GM19328 (cell line): ENCODE results near the gene ATP2B1.

ENCODE experiments used
- ATAC-seq: cut with Tn5 transposase; IDR thresholded peaks from one replicate; pipeline ENCODE4 v1.9.1; 2021; ENCODE audit warnings: mild to moderate bottlenecking, moderate library complexity; ENCODE audit not compliant: unreplicated experiment

Gene ATP2B1

DNA sequence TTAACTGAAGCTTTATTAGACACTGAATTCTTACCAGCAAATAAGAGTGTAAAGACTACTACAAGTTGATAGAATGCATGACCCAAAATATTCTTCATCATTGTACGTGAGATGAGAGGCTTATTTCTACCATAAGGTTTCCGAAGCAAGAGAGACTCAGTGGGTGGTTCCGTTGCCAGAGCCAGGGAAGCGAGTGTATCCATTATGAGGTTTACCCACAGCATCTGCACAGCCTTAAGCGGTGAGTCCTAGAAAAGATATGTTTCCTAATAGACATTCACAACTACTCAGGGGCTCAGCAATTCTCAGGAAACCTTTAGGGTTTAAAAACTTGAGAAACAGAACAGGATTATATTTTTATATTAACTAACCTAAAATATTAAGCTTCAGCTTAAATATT, 105.0 kb downstream of the ATP2B1 start:
- ATAC-seq, result no peak

DNA sequence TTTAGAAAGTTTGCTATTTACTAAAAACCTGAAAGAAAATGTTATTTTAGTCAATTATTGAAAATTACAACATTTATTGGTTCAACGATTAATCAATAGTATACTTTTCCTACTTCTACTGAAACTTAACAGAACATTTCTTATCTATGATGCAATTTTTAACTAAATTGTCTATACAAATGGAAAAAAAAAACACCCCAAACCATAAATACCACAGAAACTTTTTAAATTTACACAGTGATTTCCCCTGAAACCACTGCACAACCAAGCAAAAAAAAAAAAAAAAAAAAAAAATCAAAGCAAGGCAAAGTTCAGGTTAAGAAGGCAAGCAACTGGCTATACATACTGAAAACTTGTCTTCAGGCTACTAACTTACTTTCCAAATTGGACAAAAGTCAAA, 110.9 kb downstream of the ATP2B1 start:
- no peak for ATAC-seq

GRCh38 chr12:89597210-89597609, 111.4 kb downstream of the ATP2B1 start:
- ATAC-seq, result no peak

DNA sequence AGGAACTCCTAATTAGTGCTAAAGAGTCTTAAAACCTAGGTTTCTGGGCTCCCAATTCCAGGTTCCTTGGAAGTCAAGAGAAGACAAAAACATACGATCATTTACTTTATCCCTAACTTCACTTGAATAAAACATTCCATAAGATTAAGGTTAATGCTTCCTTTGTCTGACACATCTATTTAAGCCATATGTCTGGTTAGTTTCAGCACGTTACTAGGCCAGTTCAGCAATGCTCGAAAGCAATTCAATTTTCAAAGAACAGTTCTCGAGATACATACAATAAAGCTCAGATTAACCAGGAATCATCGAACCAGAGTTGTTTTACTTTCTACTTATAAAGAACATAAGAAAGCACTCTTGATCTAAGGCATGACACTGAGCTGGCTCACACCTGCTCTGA, 114.8 kb downstream of the ATP2B1 start:
- no peak for ATAC-seq

GRCh38 chr12:89593233-89593632, 115.4 kb downstream of the ATP2B1 start:
- ATAC-seq, result no peak

DNA sequence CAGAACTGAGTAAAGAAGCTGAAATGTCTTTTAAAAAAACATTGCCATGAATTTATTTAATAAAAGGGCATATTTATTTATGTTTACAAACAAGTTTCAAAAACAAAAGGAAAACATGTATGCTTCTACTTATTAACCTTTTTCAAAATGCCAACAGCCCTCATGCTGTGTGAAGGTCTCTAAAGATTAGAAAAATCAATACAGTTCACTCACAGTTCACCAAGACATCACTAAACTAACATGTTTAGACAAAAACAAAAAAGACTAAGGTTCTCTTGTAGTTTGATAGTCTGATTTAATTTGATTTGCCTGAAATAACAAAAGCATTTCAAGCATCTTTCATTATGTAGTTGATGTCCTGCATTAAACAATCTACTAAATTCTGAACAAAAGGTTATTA, 118.9 kb downstream of the ATP2B1 start:
- no peak for ATAC-seq

GRCh38 chr12:89578499-89578898, 130.1 kb downstream of the ATP2B1 start:
- no peak for ATAC-seq

GRCh38 chr12:89576572-89577220, 131.9 kb downstream of the ATP2B1 start:
- no peak for ATAC-seq

GRCh38 chr12:89575374-89575773, 133.3 kb downstream of the ATP2B1 start:
- no peak for ATAC-seq

GRCh38 chr12:89574736-89575208, 133.9 kb downstream of the ATP2B1 start:
- no peak for ATAC-seq

GRCh38 chr12:89573051-89573810, 135.4 kb downstream of the ATP2B1 start:
- ATAC-seq, result no peak

DNA sequence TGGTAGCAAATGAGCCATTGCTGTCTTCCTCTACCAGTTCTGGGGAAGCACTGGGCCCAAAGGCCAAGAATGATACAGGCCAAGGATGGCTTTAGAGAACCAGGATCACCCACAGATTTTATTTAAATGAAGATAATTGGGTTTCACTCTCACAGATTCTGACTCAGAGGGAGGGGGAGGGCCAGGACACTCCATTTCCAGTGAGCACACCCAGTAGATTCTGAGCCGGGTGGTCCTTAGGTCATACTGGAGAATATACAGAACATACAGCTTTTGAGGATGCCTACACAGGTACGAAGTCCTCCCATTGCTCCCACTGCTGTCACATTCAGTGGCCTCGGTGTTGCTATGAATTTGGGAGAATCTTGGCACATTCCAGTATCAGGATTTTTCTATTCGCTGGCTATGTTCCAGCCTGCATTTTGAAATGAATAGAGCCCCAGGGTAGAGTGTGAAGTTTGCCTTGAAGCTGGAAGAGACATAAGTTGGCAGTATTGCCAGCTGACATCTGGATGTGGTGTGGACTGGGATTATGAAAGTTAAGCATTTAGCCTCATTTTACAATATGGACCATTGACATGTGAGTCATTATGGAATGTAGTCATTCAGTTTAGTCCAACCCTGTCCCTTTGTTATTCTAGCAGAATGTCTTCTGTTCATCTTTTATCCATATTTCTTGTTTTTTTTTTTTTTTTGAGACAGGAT, 137.0 kb downstream of the ATP2B1 start:
- no peak for ATAC-seq

GRCh38 chr12:89568484-89568883, 140.2 kb downstream of the ATP2B1 start:
- no peak for ATAC-seq

DNA sequence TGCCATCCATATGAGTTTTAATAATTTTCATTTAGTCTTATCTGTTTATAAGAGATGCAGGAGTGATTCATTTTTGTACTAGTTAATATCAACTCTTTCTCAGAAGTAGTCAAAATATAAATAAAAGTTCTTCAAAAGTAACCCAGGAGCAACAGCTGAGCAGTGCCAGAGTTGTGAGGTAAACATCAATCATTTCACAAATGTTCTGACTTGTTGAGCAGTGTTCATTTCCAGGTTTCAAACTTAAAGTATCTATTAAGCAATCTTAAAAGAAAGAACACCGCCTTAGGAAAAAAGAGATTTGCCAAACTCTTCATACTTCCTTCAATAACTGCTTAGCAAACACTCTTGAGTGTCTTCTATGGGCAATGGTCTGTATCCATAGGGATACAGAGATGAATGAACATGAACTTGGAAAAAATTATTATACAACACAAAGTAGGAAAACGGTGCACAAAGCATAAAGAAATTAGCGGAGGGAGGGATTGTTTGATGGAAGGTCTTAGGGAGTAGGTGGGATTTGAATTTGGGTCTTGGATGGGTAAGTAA, 140.9 kb downstream of the ATP2B1 start:
- no peak for ATAC-seq

- no peak for ATAC-seq
These were observed 142.0 kb downstream of the ATP2B1 start for GRCh38 chr12:89566615-89567014.

GRCh38 chr12:89565002-89565401, 143.6 kb downstream of the ATP2B1 start:
- ATAC-seq, result no peak

DNA sequence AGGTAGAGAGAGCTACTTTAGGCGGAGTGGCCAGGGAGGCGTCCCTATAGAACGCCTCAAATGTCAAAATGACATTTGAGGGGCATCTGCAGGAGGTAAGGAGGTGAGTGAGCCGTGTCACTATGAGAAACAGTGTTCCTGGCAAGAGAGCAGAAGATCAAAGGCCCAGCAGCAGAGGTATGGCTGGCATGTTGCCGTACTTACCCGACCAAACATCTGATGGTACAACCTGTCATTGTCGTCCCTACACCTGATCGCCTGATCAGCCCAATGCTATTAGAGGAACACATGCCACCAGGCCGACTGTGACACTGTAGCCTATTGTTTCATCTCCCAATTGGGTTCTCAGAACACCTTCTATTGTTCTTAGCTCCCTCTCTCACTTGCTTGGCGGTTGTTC, 148.9 kb downstream of the ATP2B1 start:
- no peak for ATAC-seq

- ATAC-seq, result no peak
These were observed 151.7 kb downstream of the ATP2B1 start for GRCh38 chr12:89556976-89557375.

DNA sequence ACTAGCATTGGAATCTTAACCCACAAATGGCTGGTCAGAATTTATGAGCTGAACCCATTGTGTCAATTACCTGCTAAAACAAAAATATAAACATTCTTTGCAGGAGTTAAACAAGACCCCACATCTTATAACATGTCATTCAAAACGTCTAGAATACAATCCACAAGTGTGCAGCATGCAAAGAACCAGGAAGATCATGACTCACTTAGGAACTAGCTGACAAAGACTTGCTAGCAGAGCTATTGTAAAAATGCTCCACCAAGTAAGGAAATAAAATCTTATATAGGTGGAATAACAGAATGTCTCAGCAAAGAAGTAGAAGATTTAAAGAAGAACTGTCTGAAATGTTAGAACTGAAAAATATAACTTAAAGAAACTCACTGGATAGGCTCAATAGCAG, 156.3 kb downstream of the ATP2B1 start:
- ATAC-seq, result no peak

DNA sequence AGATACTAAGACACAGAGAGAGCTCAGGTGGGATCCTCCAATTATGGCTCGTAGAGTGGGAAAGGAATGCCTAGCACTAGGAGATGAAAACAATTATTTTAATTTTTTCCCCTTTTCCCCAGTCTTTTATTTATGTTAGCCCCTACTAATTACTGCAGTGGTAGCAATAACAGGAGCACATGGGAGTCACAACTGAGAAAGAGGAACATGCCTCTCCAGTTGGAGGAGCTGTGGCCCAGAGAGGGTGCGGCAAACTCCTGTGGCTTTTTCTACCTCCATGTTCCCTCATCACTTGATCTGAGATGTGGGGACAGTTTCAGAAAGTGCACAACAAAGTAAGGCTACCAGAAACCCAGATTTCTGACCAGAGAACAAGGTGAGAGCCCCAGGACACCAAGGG, 156.9 kb downstream of the ATP2B1 start:
- ATAC-seq, result no peak

- no peak for ATAC-seq
These were observed 161.5 kb downstream of the ATP2B1 start for GRCh38 chr12:89547101-89547500.

DNA sequence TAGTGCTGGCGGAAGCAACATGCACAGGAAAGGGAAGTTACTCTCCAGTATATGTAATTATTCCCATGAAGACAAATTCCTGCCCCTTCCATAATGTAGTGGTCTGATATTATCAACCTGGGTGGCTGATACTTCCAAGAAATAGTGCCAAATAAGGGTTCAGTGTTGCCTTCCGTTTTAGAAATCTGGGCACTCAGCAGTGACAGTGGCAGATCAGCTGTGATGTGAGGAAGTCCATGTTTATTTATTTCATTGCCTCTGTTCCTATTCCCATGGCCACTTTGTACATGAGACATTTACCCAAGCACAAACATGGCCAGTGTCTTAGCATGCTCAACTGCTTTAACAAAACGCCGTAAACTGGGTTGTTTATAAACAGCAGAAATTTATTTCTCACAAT, 162.5 kb downstream of the ATP2B1 start:
- ATAC-seq, result no peak
